Smooth muscle cell (in vitro differentiated cells): ENCODE data around the gene CCDC188. TPM values are rescaled to one million over a fixed set of nuclear protein-coding genes. Genes with fewer than 3 reads are reported as not detected.

Experiments
- DNase-seq: peaks from one replicate; lab custom pipeline; 2025; ENCODE audit not compliant: unreplicated experiment; lab: John Stamatoyannopoulos, UW
- H2AFZ ChIP-seq: fragments of 200-600 bp; sonication (generic); 2 replicates; pipeline ENCODE4 v1.6.0; 2016; ENCODE audit warnings: antibody characterized with exemption, low read depth, mild to moderate bottlenecking
- H3F3A ChIP-seq: fragments of 200-600 bp; sonication (generic); 2 replicates; pipeline ENCODE4 v1.6.0; 2017; ENCODE audit warnings: antibody characterized with exemption, low read depth
- H3K27ac ChIP-seq: fragments of 200-600 bp; sonication (generic); 2 replicates; pipeline ENCODE4 v1.5.1; 2016; ENCODE audit warnings: low read depth, mild to moderate bottlenecking
- H3K27me3 ChIP-seq: fragments of 200-600 bp; sonication (generic); 2 replicates; pipeline ENCODE4 v1.6.1; 2016; ENCODE audit warnings: low read depth, mild to moderate bottlenecking
- H3K36me3 ChIP-seq: fragments of 200-600 bp; sonication (generic); 2 replicates; pipeline ENCODE4 v1.5.1; 2016; ENCODE audit warnings: low read depth
- H3K4me1 ChIP-seq: fragments of 200-600 bp; sonication (generic); 2 replicates; pipeline ENCODE4 v1.5.1; 2016; ENCODE audit warnings: low read depth
- H3K4me2 ChIP-seq: fragments of 200-600 bp; sonication (generic); 2 replicates; pipeline ENCODE4 v1.6.0; 2016; ENCODE audit warnings: mild to moderate bottlenecking
- H3K4me3 ChIP-seq: fragments of 200-600 bp; sonication (generic); 2 replicates; pipeline ENCODE4 v1.5.1; 2016; ENCODE audit warnings: mild to moderate bottlenecking
- H3K79me2 ChIP-seq: fragments of 200-600 bp; sonication (generic); 2 replicates; pipeline ENCODE4 v1.6.0; 2016; ENCODE audit warnings: low read depth, mild to moderate bottlenecking
- H3K9ac ChIP-seq: fragments of 200-600 bp; sonication (generic); 2 replicates; pipeline ENCODE4 v1.6.0; 2016; ENCODE audit warnings: low read depth
- H3K9me3 ChIP-seq: fragments of 200-600 bp; sonication (generic); replicated peaks from 2 replicates; pipeline ENCODE4 v1.5.1; 2016; ENCODE audit warnings: low read depth
- H4K20me1 ChIP-seq: fragments of 200-600 bp; sonication (generic); 2 replicates; pipeline ENCODE4 v1.6.0; 2016; ENCODE audit warnings: low read depth
- CTCF ChIP-seq: fragments of 200-600 bp; sonication (generic); IDR thresholded peaks from 2 replicates; pipeline ENCODE4 v1.5.1; 2017; ENCODE audit warnings: borderline replicate concordance, mild to moderate bottlenecking, antibody characterized with exemption; ENCODE audit not compliant: insufficient read depth, poor library complexity, severe bottlenecking
- WGBS: methylation state at CpG from one replicate; pipeline ENCODE4 v1.1.7; 2016; ENCODE audit warnings: low lambda C conversion rate; 5-methylcytosine and 5-hydroxymethylcytosine counted together
- polyA plus RNA-seq: library from polyadenylated mRNA; unstranded; fragments of >200 nt; fragmentation: Nextera tagmentation; extraction: Ambion mirVana; gene quantifications from 2 replicates; pipeline ENCODE4 v1.2.1, GENCODE V29; 2016
- total RNA-seq: library from RNA; depleted of rRNA; stranded (reverse); fragments of >200 nt; gene quantifications from 2 replicates; pipeline ENCODE4 v1.2.3, GENCODE V29; 2014

CCDC188 gene
- total and polyA plus RNA-seq, 2 experiments from 2014 or later = not detected

GRCh38 chr22:20149257-20150250 is 1.3 kb downstream of the CCDC188 start:
- Histone ChIP-seq H3K79me2 (no peaks in the 10 kb centered on the region), H3K4me3 (no peak overlapping the region), H3K4me2 (no peak overlapping the region), H3F3A (no peaks in the 10 kb centered on the region), H2AFZ (no peak overlapping the region), H3K27me3 (no peaks in the 10 kb centered on the region), H3K9me3 (no peaks in the 10 kb centered on the region), H4K20me1 (peaks cover 14% of the 10 kb centered on the region), H3K36me3 (no peaks in the 10 kb centered on the region), H3K9ac (no peak overlapping the region), H3K27ac (no peak overlapping the region), H3K4me1 (no peaks in the 10 kb centered on the region)
- no peak for TF ChIP-seq CTCF
- WGBS = 92% methylated on average over 29 of the region's 32 CpGs
- DNase-seq = no peak

GRCh38 chr22:20148414-20148813 is 2.4 kb downstream of the CCDC188 start:
- Histone ChIP-seq H3K79me2 (no peaks in the 10 kb centered on the region), H2AFZ (no peak overlapping the region), H3K4me2 (no peak overlapping the region), H3K27me3 (no peaks in the 10 kb centered on the region), H3K4me1 (no peaks in the 10 kb centered on the region), H3K4me3 (no peak overlapping the region), H3F3A (no peaks in the 10 kb centered on the region), H3K36me3 (no peaks in the 10 kb centered on the region), H4K20me1 (peaks cover 14% of the 10 kb centered on the region), H3K27ac (no peak overlapping the region), H3K9me3 (no peaks in the 10 kb centered on the region), H3K9ac (no peak overlapping the region)
- 97% methylated on average over 13 of the region's 18 CpGs for WGBS
- TF ChIP-seq CTCF = no peak
- no peak for DNase-seq

- DNase-seq = no peak
- Histone ChIP-seq H4K20me1 (peaks cover 15% of the 10 kb centered on the region), H3K4me2 (no peak overlapping the region), H3K4me3 (no peak overlapping the region), H2AFZ (no peak overlapping the region), H3K4me1 (no peaks in the 10 kb centered on the region), H3K79me2 (no peaks in the 10 kb centered on the region), H3K9ac (no peak overlapping the region), H3K27ac (no peak overlapping the region), H3K36me3 (no peaks in the 10 kb centered on the region), H3F3A (no peaks in the 10 kb centered on the region), H3K27me3 (no peaks in the 10 kb centered on the region), H3K9me3 (no peaks in the 10 kb centered on the region)
- no peak for TF ChIP-seq CTCF
- 94% methylated on average over 13 of the region's 14 CpGs for WGBS
Measured at GRCh38 chr22:20147237-20147988, 3.4 kb downstream of the CCDC188 start.
